ENCODE results near the gene HES4. TPM values are rescaled to one million over a fixed set of nuclear protein-coding genes. Genes with fewer than 3 reads are reported as not detected.
"Not testable (repeated sequence)": the region's sequence is repeated elsewhere in the genome, so short reads cannot be mapped to it uniquely, and the experiment has no call there.

HES4 gene
- total RNA-seq, 1 experiment from 2014 or later, result 68.7 TPM

DNA sequence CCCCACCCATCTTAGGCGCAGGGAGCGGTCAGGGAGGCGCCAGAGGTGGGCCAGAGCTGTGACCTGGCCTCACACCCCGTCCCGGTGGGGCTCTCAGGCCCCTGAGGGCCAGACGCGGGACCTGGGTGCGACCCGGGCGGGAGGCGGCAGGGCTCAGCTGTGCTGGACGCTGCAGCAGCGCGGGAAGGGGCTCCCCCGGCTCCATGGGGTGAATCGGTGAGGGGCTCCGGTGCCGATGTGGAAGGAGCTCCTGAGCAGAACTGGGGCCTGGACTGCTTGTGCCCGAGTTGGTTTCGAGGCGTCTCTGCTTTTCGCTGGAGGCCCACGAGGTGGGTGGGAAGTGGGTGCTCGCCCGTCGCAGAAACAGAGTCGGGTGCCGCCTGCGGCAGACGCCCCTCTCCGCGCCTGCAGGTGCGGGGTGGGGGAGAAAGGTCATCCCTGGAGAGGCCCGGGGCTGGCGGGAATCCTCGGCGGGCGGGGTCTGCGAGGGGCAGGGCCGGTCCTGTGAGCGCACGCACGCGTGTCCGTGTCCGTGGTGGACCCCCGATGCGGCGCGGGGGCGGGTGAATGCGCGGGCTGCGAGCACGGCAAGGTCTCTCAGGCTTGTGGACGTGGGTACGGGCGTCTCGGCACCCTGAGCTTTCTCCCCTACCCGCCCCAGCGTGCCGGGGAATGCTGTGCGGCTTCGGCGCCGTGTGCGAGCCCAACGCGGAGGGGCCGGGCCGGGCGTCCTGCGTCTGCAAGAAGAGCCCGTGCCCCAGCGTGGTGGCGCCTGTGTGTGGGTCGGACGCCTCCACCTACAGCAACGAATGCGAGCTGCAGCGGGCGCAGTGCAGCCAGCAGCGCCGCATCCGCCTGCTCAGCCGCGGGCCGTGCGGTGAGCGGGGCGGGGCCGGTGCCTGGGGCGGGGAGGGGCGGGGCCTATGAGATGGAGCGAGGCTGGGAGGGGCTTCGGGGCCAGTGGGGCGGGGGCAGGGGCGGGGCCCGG lies 40.4 kb upstream of the HES4 start:
- Histone ChIP-seq H3K27ac (no peak overlapping the region), H3K27me3 (replicated peaks) (no peaks in the 10 kb centered on the region), H3K9me3 (replicated peaks) (no peaks in the 10 kb centered on the region), H3K36me3 (peaks cover 39% of the 10 kb centered on the region), H3K4me3 (peak overlapping the region; percentile 19), H3K4me1 (replicated peaks) (peaks cover 9% of the 10 kb centered on the region)
- peak; percentile 46 to 78 for DNase-seq (ENCODE audit: low read depth in 1 of 2, low spot score in 2 of 2)

DNA sequence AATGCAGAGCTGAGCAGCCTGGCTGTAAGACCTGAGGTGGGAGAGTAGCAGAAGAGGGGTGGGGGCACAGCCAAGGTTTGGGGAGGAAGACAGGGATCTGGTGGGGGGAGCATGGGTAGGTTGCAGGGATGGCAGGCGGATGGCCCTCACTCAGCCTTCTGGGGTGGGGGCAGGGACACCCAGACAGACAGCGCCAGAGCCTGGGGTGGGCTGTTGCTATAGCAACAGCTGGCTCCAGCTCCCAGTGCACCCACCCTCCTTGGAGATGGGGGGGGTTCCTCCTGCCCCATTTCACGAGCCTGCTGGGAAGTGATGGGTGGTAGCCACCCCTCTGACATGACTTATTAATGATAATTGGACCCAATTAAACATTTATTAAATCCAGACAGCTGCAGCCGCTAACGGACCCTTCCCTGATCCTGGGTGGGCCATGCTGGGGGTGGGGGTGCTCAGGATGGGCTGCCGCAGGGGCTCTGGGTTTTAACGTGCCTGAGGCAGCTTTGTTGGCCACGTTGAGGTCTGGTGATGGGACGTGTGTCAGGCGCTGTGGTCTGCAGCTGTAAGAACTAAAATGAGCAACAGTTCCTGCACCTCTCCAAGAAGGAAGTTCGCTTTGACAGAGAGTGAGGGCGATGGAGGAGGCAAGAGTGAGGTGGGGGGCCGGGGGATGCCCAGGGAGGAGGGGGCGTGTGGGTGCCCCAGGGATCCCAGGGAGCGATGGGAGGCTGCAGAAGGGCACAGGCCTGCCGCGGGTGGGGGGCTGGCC lies 39.4 kb upstream of the HES4 start:
- no peak for DNase-seq (ENCODE audit: low read depth in 1 of 2, low spot score in 2 of 2)
- H3K36me3 ChIP-seq, result peaks cover 32% of the 10 kb centered on the region
- H3K27ac ChIP-seq, result no peak overlapping the region

DNA sequence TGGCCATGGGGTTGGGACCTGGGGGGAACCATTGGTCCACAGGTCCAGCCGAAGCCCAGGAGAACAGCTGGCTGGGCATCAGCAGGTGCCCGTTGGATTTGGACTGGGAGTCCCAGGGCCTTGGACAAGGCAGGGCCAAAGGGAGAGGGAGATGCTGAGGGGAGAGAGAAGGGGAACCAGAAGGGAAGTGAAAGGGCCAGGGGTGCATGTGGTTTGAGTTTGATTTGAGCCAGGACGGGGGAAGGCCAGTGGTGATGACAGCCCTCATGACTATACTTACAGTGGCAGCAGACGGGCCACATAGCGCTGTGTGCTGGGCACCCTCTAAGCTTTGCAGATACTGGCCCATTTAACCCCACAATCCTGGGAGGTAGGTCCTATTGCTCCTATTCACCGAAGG lies 38.8 kb upstream of the HES4 start:
- Histone ChIP-seq H3K9me3 (replicated peaks) (no peaks in the 10 kb centered on the region), H3K4me1 (replicated peaks) (peaks cover 9% of the 10 kb centered on the region), H3K27me3 (replicated peaks) (no peaks in the 10 kb centered on the region), H3K4me3 (no peak overlapping the region), H3K36me3 (peaks cover 31% of the 10 kb centered on the region), H3K27ac (no peak overlapping the region)
- no peak for DNase-seq (ENCODE audit: low read depth in 1 of 2, low spot score in 2 of 2)

More for the DNA sequence above, 39.4 kb upstream of the HES4 start:
- Histone ChIP-seq H3K9me3 (replicated peaks) (no peaks in the 10 kb centered on the region), H3K4me3 (no peak overlapping the region), H3K27me3 (replicated peaks) (no peaks in the 10 kb centered on the region), H3K4me1 (replicated peaks) (peaks cover 9% of the 10 kb centered on the region)

DNA sequence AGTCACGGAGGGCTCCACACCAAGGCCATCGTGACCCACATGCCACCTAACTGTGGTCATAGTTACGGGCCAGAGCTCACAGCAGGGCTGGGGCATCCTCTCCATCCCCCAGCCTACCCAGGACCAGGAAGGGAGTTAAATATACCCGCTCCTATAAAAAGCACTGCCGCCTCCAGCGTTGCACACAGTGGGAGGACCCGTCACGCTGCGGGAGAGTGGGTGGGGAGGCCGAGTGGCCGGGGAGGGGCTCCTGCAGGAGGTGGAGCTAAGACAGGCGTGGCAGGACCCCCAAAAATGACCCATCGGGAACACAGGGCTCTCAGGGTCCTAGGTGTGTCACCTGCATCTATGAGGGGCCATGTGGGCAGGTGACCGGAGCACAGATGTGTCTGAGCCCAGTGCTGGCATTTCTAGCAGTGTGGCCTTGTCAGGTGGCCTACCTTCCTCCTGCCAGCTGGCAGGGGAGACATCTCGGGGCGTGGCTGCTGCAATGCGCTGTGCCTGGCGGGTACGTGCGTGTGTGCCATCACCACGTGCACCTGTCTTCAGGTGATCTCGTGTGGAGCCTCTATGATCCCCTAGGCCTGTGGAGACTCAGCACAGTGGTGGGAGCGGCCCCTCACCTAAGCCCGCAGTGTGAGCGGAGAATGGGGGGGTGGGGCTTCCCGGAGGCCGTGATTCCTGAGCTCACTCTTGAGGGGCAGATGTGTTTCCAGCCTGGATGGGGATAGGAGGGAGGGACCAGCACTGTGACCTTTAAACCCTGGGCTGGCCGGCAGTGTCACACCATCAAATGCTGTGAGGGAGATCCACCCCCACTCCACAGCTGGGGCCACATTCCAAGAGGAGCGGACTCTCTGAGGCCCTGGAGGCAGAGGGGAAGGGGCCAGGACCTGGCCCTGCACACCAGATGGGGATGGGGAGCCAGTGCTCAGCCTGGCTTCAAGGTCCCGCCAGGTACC lies 37.8 kb upstream of the HES4 start:
- H3K9me3 ChIP-seq (replicated peaks), result no peaks in the 10 kb centered on the region
- peaks cover 15% of the 10 kb centered on the region for H3K4me1 ChIP-seq (replicated peaks)
- peaks cover 25% of the 10 kb centered on the region for H3K36me3 ChIP-seq
- no peak overlapping the region for H3K4me3 ChIP-seq
- H3K27me3 ChIP-seq (replicated peaks), result no peaks in the 10 kb centered on the region
- H3K27ac ChIP-seq, result no peak overlapping the region
- DNase-seq (ENCODE audit: low read depth in 1 of 2, low spot score in 2 of 2), result no peak

DNA sequence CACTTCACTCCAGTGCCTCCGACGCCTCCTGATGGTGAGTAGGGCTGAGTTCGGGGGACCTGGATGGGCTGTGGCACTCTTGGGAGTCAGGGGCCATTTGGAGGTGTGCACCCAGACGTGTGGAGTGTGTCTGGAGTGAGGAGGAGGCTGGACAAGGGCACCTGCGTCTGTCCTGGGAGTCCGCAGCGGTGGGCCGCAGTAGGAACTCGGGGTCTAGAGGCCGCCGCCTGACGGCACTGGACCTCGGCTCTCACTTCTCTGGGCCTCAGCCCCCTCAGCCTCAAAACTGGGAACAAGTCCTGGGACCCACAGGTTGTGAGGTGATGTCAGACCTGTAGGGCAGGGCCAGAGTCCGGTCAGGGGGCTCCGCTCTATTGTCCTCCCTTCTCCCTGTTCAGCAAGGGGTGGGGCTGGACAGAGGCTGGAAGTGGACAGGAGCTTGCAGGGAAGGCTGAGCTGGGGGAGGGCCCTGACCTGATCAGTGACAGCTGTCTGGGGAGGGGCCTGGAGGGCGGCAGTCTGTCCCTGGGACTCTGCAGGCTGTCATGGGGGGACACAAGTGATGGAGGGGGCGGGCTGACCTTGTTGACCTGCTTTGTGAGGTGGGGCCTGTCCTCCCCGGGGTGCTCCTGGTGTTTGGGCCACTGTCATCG lies 35.5 kb upstream of the HES4 start:
- Histone ChIP-seq H3K4me3 (no peak overlapping the region), H3K36me3 (peaks cover 14% of the 10 kb centered on the region), H3K27ac (no peak overlapping the region), H3K9me3 (replicated peaks) (no peaks in the 10 kb centered on the region), H3K4me1 (replicated peaks) (peaks cover 15% of the 10 kb centered on the region), H3K27me3 (replicated peaks) (no peaks in the 10 kb centered on the region)
- DNase-seq (ENCODE audit: low read depth in 1 of 2, low spot score in 2 of 2), result no peak

DNA sequence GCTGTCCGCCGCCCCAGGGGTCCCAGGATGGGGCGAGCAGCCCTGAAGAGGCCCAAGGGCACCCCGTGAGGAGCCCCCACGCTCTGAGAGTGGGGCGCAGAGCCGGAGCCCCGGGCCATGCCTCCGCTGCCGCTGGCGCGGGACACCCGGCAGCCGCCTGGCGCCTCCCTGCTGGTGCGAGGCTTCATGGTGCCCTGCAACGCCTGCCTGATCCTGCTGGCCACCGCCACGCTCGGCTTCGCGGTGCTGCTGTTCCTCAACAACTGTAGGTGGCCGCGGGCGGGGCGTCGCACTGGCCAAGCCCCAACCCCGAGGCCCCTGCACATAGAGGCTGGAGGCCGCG lies 34.5 kb upstream of the HES4 start:
- DNase-seq (ENCODE audit: low read depth in 1 of 2, low spot score in 2 of 2), result no peak
- Histone ChIP-seq H3K9me3 (replicated peaks) (no peaks in the 10 kb centered on the region), H3K4me1 (replicated peaks) (peaks cover 8% of the 10 kb centered on the region), H3K36me3 (peaks cover 13% of the 10 kb centered on the region; the same call in 1 of the 2 replicates), H3K27ac (no peak overlapping the region), H3K4me3 (no peak overlapping the region), H3K27me3 (replicated peaks) (no peaks in the 10 kb centered on the region)

DNA sequence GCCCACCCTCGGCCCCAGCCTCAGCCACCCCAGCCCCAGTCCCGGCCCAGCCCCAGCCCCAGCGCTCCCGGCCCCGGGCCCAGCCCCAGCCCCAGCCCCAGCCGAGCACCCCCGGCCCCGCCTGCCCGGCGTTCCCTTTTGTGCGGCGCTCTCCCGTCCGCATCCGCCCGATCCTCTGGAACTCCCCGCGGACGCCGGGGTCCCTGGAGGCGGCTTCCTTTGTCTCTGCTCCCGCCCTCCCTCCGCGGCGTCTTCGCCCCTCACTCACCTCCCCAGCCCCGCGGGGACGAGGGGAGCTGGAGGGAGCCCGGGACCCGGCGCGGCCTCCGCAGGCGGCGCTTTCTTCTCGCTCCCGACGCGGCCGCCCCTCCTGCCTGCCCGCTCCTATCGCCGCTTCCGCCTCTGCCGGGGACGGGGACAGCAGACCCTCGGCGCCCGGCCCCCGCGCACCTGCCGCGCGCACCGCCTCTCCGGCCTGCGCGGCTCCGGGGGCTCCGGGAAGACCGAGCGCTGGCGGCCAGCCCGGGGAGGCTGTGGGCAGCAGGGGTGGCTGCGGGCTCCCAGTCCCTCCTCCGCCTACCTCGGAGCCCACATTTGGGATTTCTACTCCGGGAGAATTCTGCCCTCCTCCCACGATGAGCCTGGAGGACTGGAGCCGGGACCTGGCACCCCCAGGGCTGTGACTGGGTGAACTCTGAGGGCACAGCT lies 34.0 kb upstream of the HES4 start:
- H3K36me3 ChIP-seq, result peaks cover 13% of the 10 kb centered on the region; the same call in 1 of the 2 replicates
- H3K9me3 ChIP-seq (replicated peaks), result no peaks in the 10 kb centered on the region
- H3K4me1 ChIP-seq (replicated peaks), result peaks cover 8% of the 10 kb centered on the region
- H3K4me3 ChIP-seq, result no peak overlapping the region
- H3K27me3 ChIP-seq (replicated peaks), result no peaks in the 10 kb centered on the region
- H3K27ac ChIP-seq, result no peak overlapping the region
- DNase-seq (ENCODE audit: low read depth in 1 of 2, low spot score in 2 of 2), result no peak

DNA sequence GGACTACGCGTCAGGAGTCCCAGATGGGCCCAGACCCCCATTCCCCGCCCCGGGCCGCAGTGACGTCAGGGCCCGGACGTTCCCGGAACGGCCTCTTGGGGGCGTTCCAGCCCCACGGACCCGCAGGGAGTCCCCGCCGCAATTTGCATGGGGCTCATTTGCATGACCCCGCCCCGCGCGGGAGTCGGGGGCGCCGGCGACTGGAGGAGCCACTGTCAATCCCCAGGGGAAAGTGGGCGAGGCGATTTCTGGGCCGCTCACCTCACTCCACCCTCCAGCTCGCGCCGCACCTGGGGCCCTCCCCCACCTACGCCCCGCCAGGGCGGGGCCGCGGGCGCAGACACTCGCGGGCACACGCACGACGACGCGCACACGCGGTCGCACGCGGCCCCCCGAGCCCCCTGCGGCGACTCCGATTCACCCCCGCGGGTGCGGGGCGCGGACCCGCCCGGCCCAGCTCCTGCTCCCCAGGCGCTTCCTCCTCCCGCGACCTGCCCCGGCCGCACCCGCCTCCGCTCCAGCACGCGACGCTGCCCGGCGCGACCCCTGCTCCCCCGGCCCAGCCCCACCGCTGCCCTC lies 33.2 kb upstream of the HES4 start:
- Histone ChIP-seq H3K27me3 (replicated peaks) (no peaks in the 10 kb centered on the region), H3K9me3 (replicated peaks) (no peaks in the 10 kb centered on the region), H3K36me3 (peaks cover 7% of the 10 kb centered on the region; the same call in 1 of the 2 replicates), H3K27ac (no peak overlapping the region), H3K4me3 (peak overlapping the region; percentile 29), H3K4me1 (replicated peaks) (peaks cover 8% of the 10 kb centered on the region)
- DNase-seq (ENCODE audit: low read depth in 1 of 2, low spot score in 2 of 2), result peak; percentile 58 to 81

DNA sequence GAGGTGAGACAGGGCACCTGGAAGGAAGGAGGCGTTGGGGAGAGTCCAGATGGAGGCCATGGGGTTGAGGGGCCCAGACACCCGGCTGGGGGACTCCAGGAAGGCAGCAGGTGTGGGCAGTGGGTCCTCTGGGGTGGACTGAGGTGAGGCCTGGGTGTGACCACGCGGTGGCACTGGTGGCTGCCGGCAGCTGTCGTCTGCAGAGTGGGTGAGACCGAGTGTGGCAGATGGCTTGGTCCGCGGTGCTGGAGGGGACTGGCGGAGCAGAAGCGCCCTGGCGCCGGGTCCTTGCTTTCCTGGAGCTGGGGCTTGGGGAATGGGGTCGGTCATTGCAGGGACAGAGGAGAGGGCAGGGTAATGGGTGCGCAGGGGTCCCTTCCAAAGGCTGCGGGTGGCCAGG lies 32.5 kb upstream of the HES4 start:
- no peaks in the 10 kb centered on the region for H3K9me3 ChIP-seq (replicated peaks)
- no peaks in the 10 kb centered on the region for H3K27me3 ChIP-seq (replicated peaks)
- DNase-seq (ENCODE audit: low read depth in 1 of 2, low spot score in 2 of 2), result no peak
- H3K27ac ChIP-seq, result no peak overlapping the region
- no peak overlapping the region for H3K4me3 ChIP-seq
- peaks cover 10% of the 10 kb centered on the region for H3K36me3 ChIP-seq
- peaks cover 8% of the 10 kb centered on the region for H3K4me1 ChIP-seq (replicated peaks)

DNA sequence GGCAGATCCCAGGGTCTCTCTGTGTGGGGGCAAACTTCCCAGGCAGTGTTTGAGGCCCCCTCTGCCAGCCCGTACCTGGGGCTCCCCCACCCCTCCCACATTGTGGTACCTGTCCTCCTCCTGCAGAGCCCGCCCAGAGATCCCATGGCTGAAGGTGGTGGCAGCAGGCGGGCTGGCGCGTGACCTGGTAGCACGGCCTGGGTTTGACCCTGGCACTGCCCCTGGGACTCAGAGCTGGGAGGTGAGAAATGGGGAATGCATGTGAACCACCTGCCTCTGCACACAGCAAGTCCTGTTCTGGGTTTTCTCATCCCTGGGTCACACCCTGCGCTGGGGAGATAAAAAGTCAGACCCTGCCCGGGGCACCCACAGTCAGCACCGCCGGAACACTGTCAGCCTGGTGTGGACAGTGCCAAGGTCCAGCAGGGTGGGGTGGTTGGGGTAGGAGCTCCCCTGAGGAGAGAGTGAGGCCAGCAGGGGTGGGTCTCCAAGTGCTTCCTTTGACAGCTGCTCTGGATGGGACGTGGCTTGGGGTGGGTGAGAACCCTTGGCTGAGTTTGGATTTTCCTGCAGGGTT lies 31.9 kb upstream of the HES4 start:
- Histone ChIP-seq H3K9me3 (replicated peaks) (no peaks in the 10 kb centered on the region), H3K36me3 (peaks cover 15% of the 10 kb centered on the region), H3K4me3 (no peak overlapping the region), H3K27ac (no peak overlapping the region), H3K27me3 (replicated peaks) (no peaks in the 10 kb centered on the region), H3K4me1 (replicated peaks) (peaks cover 8% of the 10 kb centered on the region)
- no peak for DNase-seq (ENCODE audit: low read depth in 1 of 2, low spot score in 2 of 2)

DNA sequence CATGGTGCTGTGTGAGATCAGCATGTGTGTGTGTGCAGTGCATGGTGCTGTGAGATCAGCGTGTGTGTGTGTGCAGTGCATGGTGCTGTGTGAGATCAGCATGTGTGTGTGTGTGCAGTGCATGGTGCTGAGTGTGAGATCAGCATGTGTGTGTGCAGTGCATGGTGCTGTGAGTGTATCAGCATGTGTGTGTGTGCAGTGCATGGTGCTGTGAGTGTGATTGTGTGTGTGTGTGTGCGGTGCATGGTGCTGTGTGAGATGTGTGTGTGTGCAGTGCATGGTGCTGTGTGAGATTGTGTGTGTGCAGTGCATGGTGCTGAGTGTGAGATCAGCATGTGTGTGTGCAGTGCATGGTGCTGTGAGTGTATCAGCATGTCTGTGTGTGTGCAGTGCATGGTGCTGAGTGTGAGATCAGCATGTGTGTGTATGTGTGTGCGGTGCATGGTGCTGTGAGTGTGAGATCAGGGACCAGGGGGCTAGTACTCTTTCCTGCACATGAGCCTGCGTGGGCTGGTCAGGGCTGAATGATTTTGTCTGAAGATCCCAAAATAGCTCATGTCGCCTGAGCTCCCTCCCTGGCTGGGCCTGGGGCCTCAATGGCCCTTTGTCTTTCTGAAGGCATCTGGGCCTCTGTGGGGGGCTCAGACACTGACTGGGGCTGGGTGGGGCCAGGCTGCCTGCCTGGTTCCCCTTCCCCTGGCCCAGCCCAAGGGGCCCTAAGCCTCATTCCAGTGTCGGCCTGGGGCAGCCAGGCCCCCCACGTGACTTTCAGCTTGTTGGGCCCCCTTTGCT lies 31.2 kb upstream of the HES4 start:
- peaks cover 21% of the 10 kb centered on the region for H3K36me3 ChIP-seq
- not testable (repeated sequence) for H3K4me3 ChIP-seq; H3K27me3 ChIP-seq (replicated peaks); DNase-seq (ENCODE audit: low read depth in 1 of 2, low spot score in 2 of 2); H3K4me1 ChIP-seq (replicated peaks); H3K9me3 ChIP-seq (replicated peaks); H3K27ac ChIP-seq
